WTC11 (cell line): ENCODE results near the gene ANO2. TPM values are rescaled to one million over a fixed set of nuclear protein-coding genes. Genes with fewer than 3 reads are reported as not detected.
A peak's percentile ranks its signal among the peaks of the same experiment; 100 is the strongest.

Experiments
- ATAC-seq: fragments of 200-7000 bp; cut with Tn5 transposase; 2 replicates; pipeline ENCODE4 v1.10.0; 2021; ENCODE audit warnings: mild to moderate bottlenecking, moderate library complexity
- CTCF ChIA-PET: fragments of 300-600 bp; sonication (Branson Sonifier 250); formaldehyde crosslinking; loops from one replicate; lab custom pipeline; 2021; ENCODE audit warnings: antibody characterized with exemption; lab: Charles Lee
- POLR2A ChIA-PET: fragments of 350-600 bp; sonication (Branson Sonifier 250); formaldehyde crosslinking; loops from one replicate; lab custom pipeline; 2021; ENCODE audit warnings: antibody characterized with exemption; lab: Charles Lee
- DNase-seq: peaks from one replicate; pipeline ENCODE4 v3.0.0; 2021; ENCODE audit warnings: low spot score
- H3K27ac Mint-ChIP-seq: 2 replicates; pipeline ENCODE4 v1.8.0; 2021; ENCODE audit warnings: mixed read lengths
- H3K27me3 Mint-ChIP-seq: 2 replicates; pipeline ENCODE4 v1.8.0; 2021; ENCODE audit warnings: low read depth, mild to moderate bottlenecking, moderate library complexity, mixed read lengths
- H3K36me3 Mint-ChIP-seq: 2 replicates; pipeline ENCODE4 v1.8.0; 2021; ENCODE audit warnings: mixed read lengths
- H3K4me1 Mint-ChIP-seq: 2 replicates; pipeline ENCODE4 v1.8.0; 2022; ENCODE audit warnings: mixed read lengths
- H3K4me3 Mint-ChIP-seq: 2 replicates; pipeline ENCODE4 v1.8.0; 2021; ENCODE audit warnings: mild to moderate bottlenecking, moderate library complexity, mixed read lengths
- H3K9me3 Mint-ChIP-seq: 2 replicates; pipeline ENCODE4 v1.8.0; 2021; ENCODE audit warnings: mixed read lengths
- ESRRA ChIP-seq: sonication (generic); formaldehyde crosslinking; IDR thresholded peaks from 2 replicates; pipeline ENCODE4 v1.8.1; 2022; ENCODE audit warnings: mild to moderate bottlenecking, missing genetic modification reagents, borderline replicate concordance
- FOXK1 ChIP-seq: sonication (generic); formaldehyde crosslinking; IDR thresholded peaks from 2 replicates; pipeline ENCODE4 v1.8.0; 2022; ENCODE audit warnings: mild to moderate bottlenecking, moderate library complexity, missing genetic modification reagents
- FOXP1 ChIP-seq: sonication (generic); formaldehyde crosslinking; IDR thresholded peaks from 2 replicates; pipeline ENCODE4 v1.8.0; 2022; ENCODE audit warnings: missing genetic modification reagents, mild to moderate bottlenecking, moderate library complexity, borderline replicate concordance
- NR1H2 ChIP-seq: sonication (generic); formaldehyde crosslinking; IDR thresholded peaks from 2 replicates; pipeline ENCODE4 v1.9.0; 2021; ENCODE audit warnings: mild to moderate bottlenecking, moderate library complexity, missing genetic modification reagents
- PRRX2 ChIP-seq: fragments of 250-450 bp; sonication (Bioruptor Pico); IDR thresholded peaks from 2 replicates; pipeline ENCODE4 v1.8.0; 2021; ENCODE audit warnings: mild to moderate bottlenecking
- SMAD4 ChIP-seq: sonication (generic); formaldehyde crosslinking; IDR thresholded peaks from 2 replicates; pipeline ENCODE4 v1.8.0; 2022; ENCODE audit warnings: mild to moderate bottlenecking, missing genetic modification reagents
- STAT6 ChIP-seq: sonication (generic); formaldehyde crosslinking; conservative IDR thresholded peaks from 2 replicates; pipeline ENCODE4 v1.8.1; 2023; ENCODE audit warnings: mild to moderate bottlenecking, low read depth, missing genetic modification reagents, moderate library complexity
- ZNF232 ChIP-seq: sonication (generic); formaldehyde crosslinking; IDR thresholded peaks from 2 replicates; pipeline ENCODE4 v1.8.0; 2022; ENCODE audit warnings: mild to moderate bottlenecking, missing genetic modification reagents
- ZNF317 ChIP-seq: sonication (generic); formaldehyde crosslinking; IDR thresholded peaks from 2 replicates; pipeline ENCODE4 v1.8.1; 2023; ENCODE audit warnings: low read depth, mild to moderate bottlenecking, moderate library complexity, missing genetic modification reagents, borderline replicate concordance
- ZNF396 ChIP-seq: fragments of 250-450 bp; sonication (Bioruptor Pico); IDR thresholded peaks from 2 replicates; pipeline ENCODE4 v1.8.0; 2021; ENCODE audit warnings: mild to moderate bottlenecking, moderate library complexity, borderline replicate concordance
- ZNF423 ChIP-seq: fragments of 250-450 bp; sonication (Bioruptor Pico); IDR thresholded peaks from 2 replicates; pipeline ENCODE4 v2.1.2; 2022; ENCODE audit warnings: mild to moderate bottlenecking, moderate library complexity
- ZNF425 ChIP-seq: fragments of 250-450 bp; sonication (Bioruptor Pico); conservative IDR thresholded peaks from 2 replicates; pipeline ENCODE4 v1.9.0; 2021; ENCODE audit warnings: mild to moderate bottlenecking
- ZNF671 ChIP-seq: fragments of 250-450 bp; sonication (Bioruptor Pico); IDR thresholded peaks from 2 replicates; pipeline ENCODE4 v1.8.0; 2021; ENCODE audit warnings: mild to moderate bottlenecking
- total RNA-seq: library from RNA; stranded (reverse); gene quantifications from 3 replicates; pipeline ENCODE4 v1.2.3, GENCODE V29; 2021
- TF ChIP-seq, protein P1 (sequence below): sonication (generic); formaldehyde crosslinking; IDR thresholded peaks from 2 replicates; pipeline ENCODE4 v1.8.0; 2022; ENCODE audit warnings: mild to moderate bottlenecking, missing genetic modification reagents
- TF ChIP-seq, protein P2 (sequence below): sonication (generic); formaldehyde crosslinking; IDR thresholded peaks from 2 replicates; pipeline ENCODE4 v1.8.1; 2022; ENCODE audit warnings: mild to moderate bottlenecking, missing genetic modification reagents, moderate library complexity, borderline replicate concordance

ANO2 gene
- total RNA-seq, 1 experiment from 2014 or later: 2.8 TPM

DNA sequence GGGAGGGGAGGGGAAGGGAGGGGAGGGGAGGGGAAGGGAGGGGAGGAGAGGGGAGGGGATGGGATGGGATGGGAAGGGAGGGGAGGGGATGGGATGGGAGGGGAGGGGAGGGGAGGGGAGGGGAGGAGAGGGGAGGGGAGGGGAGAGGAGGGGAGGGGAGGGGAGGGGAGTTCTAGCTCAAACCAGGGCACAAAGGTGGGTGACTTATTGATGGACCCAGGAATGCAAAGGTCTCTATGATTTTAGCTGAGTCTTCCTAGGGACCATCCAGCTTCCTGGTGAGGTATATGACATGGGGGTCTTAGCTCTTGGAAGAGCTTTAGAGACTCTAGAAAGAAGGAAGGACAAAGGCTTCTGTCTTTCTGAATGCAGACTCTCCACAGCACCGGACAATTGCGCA, 42.3 kb downstream of the ANO2 start:
- DNase-seq (no peak), ATAC-seq (no peak)
- TF ChIP-seq ESRRA (CRISPR knock-in tag): no peak
- no peak for TF ChIP-seq PRRX2 (CRISPR knock-in tag)
- H3K9me3 Mint-ChIP-seq: no peaks in the 10 kb centered on the region
- POLR2A ChIA-PET: no interaction called here
- no peaks in the 10 kb centered on the region for H3K36me3 Mint-ChIP-seq
- CTCF ChIA-PET: interaction anchor here (1.7 to 2.1 kb wide), 3 partner anchors 85 to 157 kb away, joined by 4 to 9 read pairs (median 8); no protein-coding TSS in a partner anchor
- H3K27ac Mint-ChIP-seq: no peak overlapping the region
- H3K4me1 Mint-ChIP-seq: peaks cover 20% of the 10 kb centered on the region
- H3K4me3 Mint-ChIP-seq: no peak overlapping the region
- no peaks in the 10 kb centered on the region for H3K27me3 Mint-ChIP-seq

DNA sequence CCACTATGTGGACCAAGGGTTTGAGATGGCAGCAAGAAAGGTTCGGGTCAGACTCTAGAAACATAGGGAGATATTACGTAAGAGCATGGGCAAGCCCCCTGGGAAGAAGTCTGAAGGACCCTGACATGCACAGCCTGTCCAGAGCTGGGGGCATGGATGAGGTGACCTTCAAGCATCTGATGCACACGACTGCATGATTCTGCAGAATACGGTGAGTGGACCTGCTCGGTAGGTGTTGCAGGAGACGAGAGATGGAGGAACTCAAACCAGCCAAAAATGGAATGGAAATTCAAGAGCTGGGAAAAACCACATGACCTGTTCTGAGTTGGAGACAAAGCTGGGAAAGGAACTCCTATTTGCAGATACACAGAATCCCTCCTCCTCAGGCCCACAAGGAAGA, 43.6 kb downstream of the ANO2 start:
- CTCF ChIA-PET: interaction anchor here (2.1 kb wide), 1 partner anchor 156 kb away, joined by 9 read pairs; no protein-coding TSS in a partner anchor
- POLR2A ChIA-PET: no interaction called here
- DNase-seq: no peak

DNA sequence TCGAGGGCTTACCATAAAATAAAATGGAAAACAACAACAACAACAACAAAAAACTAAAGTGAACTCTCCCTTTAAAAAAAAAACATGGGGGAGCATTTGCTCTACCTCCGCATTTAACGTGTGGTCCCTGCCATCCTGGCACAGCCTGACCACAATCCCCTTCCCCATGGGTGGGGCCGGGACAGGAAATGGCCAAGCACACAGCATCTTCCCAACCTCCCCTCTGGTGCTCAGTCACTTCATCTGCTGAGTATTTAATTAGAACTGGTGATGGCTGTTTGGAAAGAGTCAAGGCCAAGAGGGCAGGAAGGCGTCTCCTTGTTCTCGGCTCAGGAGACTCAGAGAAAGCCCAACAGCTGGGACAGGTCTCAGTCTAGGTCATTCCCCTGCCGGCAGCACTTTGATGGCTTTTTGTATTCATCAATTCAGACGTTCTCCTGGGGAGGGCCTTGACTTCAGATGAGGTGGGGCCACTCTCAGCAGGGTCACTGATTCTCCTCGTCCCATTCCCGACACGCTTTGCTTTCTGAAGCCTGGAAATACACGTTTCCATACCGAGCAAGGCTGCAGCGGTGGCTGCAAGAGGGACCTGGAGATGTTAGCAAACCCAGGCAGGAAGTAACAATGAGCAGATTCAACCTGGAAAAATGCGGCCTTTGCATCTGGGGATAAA, 44.4 kb downstream of the ANO2 start:
- no peaks in the 10 kb centered on the region for H3K36me3 Mint-ChIP-seq
- H3K4me1 Mint-ChIP-seq: peaks cover 20% of the 10 kb centered on the region
- H3K4me3 Mint-ChIP-seq: no peak overlapping the region
- DNase-seq (no peak), ATAC-seq (peak; percentile 30; the same call in 1 of the 2 replicates)
- POLR2A ChIA-PET: no interaction called here
- H3K9me3 Mint-ChIP-seq: no peaks in the 10 kb centered on the region
- TF ChIP-seq SMAD4 (CRISPR knock-in tag) (no peak), ZNF423 (CRISPR knock-in tag) (no peak), FOXK1 (no peak), ZNF396 (CRISPR knock-in tag) (no peak)
- TF ChIP-seq, protein P1, sequence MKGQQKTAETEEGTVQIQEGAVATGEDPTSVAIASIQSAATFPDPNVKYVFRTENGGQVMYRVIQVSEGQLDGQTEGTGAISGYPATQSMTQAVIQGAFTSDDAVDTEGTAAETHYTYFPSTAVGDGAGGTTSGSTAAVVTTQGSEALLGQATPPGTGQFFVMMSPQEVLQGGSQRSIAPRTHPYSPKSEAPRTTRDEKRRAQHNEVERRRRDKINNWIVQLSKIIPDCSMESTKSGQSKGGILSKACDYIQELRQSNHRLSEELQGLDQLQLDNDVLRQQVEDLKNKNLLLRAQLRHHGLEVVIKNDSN (CRISPR knock-in tag): no peak
- H3K27me3 Mint-ChIP-seq: no peaks in the 10 kb centered on the region
- H3K27ac Mint-ChIP-seq: no peak overlapping the region
- CTCF ChIA-PET: interaction anchor here (2.1 to 2.2 kb wide), 2 partner anchors 27 to 155 kb away, joined by 9 to 19 read pairs; no protein-coding TSS in a partner anchor

More for the DNA sequence above, 43.6 kb downstream of the ANO2 start:
- H3K4me3 Mint-ChIP-seq: no peak overlapping the region
- H3K36me3 Mint-ChIP-seq: no peaks in the 10 kb centered on the region
- no peak for ATAC-seq
- H3K4me1 Mint-ChIP-seq: peaks cover 20% of the 10 kb centered on the region
- H3K9me3 Mint-ChIP-seq: no peaks in the 10 kb centered on the region
- H3K27me3 Mint-ChIP-seq: no peaks in the 10 kb centered on the region
- no peak overlapping the region for H3K27ac Mint-ChIP-seq
- TF ChIP-seq, protein P2, sequence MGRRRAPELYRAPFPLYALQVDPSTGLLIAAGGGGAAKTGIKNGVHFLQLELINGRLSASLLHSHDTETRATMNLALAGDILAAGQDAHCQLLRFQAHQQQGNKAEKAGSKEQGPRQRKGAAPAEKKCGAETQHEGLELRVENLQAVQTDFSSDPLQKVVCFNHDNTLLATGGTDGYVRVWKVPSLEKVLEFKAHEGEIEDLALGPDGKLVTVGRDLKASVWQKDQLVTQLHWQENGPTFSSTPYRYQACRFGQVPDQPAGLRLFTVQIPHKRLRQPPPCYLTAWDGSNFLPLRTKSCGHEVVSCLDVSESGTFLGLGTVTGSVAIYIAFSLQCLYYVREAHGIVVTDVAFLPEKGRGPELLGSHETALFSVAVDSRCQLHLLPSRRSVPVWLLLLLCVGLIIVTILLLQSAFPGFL (CRISPR knock-in tag): no peak
- TF ChIP-seq ZNF425 (CRISPR knock-in tag) (no peak), ZNF232 (CRISPR knock-in tag) (no peak), FOXP1 (CRISPR knock-in tag) (no peak), FOXK1 (no peak), ZNF317 (CRISPR knock-in tag) (no peak), ZNF671 (CRISPR knock-in tag) (no peak), STAT6 (CRISPR knock-in tag) (no peak), NR1H2 (CRISPR knock-in tag) (no peak)
